SK-N-MC (cell line): ENCODE data around the gene FOXJ1.

ENCODE experiments used
- EZH2 ChIP-seq: fragments of 200-600 bp; sonication (generic); IDR thresholded peaks from one replicate; pipeline ENCODE4 v1.6.1; 2017; ENCODE audit warnings: antibody characterized with exemption
- FOXP2 ChIP-seq: optimal IDR thresholded peaks from 2 replicates; pipeline ENCODE3; 2011; ENCODE audit warnings: mild to moderate bottlenecking, moderate library complexity; ENCODE audit not compliant: insufficient read depth; ENCODE audit errors: extremely low read length, control extremely low read depth
- POLR2AphosphoS5 ChIP-seq: IDR thresholded peaks from 2 replicates; pipeline ENCODE4 v1.6.1; 2012; ENCODE audit warnings: mild to moderate bottlenecking, low read depth, low read length, borderline replicate concordance

GRCh38 chr17:76141212-76142038 lies at the start of gene FOXJ1:
- peak; percentile 53; the same call in 1 of the 2 replicates for TF ChIP-seq POLR2AphosphoS5
- TF ChIP-seq EZH2: no peak
- TF ChIP-seq FOXP2: peak; percentile 88
